Smooth muscle cell (in vitro differentiated cells): ENCODE results near the gene WTAP. TPM values are rescaled to one million over a fixed set of nuclear protein-coding genes. Genes with fewer than 3 reads are reported as not detected.

Source experiments
- DNase-seq: peaks from one replicate; lab custom pipeline; 2025; ENCODE audit not compliant: unreplicated experiment; lab: John Stamatoyannopoulos, UW
- H2AFZ ChIP-seq: fragments of 200-600 bp; sonication (generic); 2 replicates; pipeline ENCODE4 v1.6.0; 2016; ENCODE audit warnings: antibody characterized with exemption, low read depth, mild to moderate bottlenecking
- H3F3A ChIP-seq: fragments of 200-600 bp; sonication (generic); 2 replicates; pipeline ENCODE4 v1.6.0; 2017; ENCODE audit warnings: antibody characterized with exemption, low read depth
- H3K27ac ChIP-seq: fragments of 200-600 bp; sonication (generic); 2 replicates; pipeline ENCODE4 v1.5.1; 2016; ENCODE audit warnings: low read depth, mild to moderate bottlenecking
- H3K27me3 ChIP-seq: fragments of 200-600 bp; sonication (generic); 2 replicates; pipeline ENCODE4 v1.6.1; 2016; ENCODE audit warnings: low read depth, mild to moderate bottlenecking
- H3K36me3 ChIP-seq: fragments of 200-600 bp; sonication (generic); 2 replicates; pipeline ENCODE4 v1.5.1; 2016; ENCODE audit warnings: low read depth
- H3K4me1 ChIP-seq: fragments of 200-600 bp; sonication (generic); 2 replicates; pipeline ENCODE4 v1.5.1; 2016; ENCODE audit warnings: low read depth
- H3K4me2 ChIP-seq: fragments of 200-600 bp; sonication (generic); 2 replicates; pipeline ENCODE4 v1.6.0; 2016; ENCODE audit warnings: mild to moderate bottlenecking
- H3K4me3 ChIP-seq: fragments of 200-600 bp; sonication (generic); 2 replicates; pipeline ENCODE4 v1.5.1; 2016; ENCODE audit warnings: mild to moderate bottlenecking
- H3K79me2 ChIP-seq: fragments of 200-600 bp; sonication (generic); 2 replicates; pipeline ENCODE4 v1.6.0; 2016; ENCODE audit warnings: low read depth, mild to moderate bottlenecking
- H3K9ac ChIP-seq: fragments of 200-600 bp; sonication (generic); 2 replicates; pipeline ENCODE4 v1.6.0; 2016; ENCODE audit warnings: low read depth
- H3K9me3 ChIP-seq: fragments of 200-600 bp; sonication (generic); replicated peaks from 2 replicates; pipeline ENCODE4 v1.5.1; 2016; ENCODE audit warnings: low read depth
- H4K20me1 ChIP-seq: fragments of 200-600 bp; sonication (generic); 2 replicates; pipeline ENCODE4 v1.6.0; 2016; ENCODE audit warnings: low read depth
- WGBS: methylation state at CpG from one replicate; pipeline ENCODE4 v1.1.7; 2016; ENCODE audit warnings: low lambda C conversion rate; 5-methylcytosine and 5-hydroxymethylcytosine counted together
- polyA plus RNA-seq: library from polyadenylated mRNA; unstranded; fragments of >200 nt; fragmentation: Nextera tagmentation; extraction: Ambion mirVana; gene quantifications from 2 replicates; pipeline ENCODE4 v1.2.1, GENCODE V29; 2016
- total RNA-seq: library from RNA; depleted of rRNA; stranded (reverse); fragments of >200 nt; gene quantifications from 2 replicates; pipeline ENCODE4 v1.2.3, GENCODE V29; 2014
- TF ChIP-seq, protein P1 (sequence below): fragments of 200-600 bp; sonication (generic); IDR thresholded peaks from 2 replicates; pipeline ENCODE4 v1.5.1; 2017; ENCODE audit warnings: borderline replicate concordance, mild to moderate bottlenecking, antibody characterized with exemption; ENCODE audit not compliant: insufficient read depth, poor library complexity, severe bottlenecking

WTAP gene
- total and polyA plus RNA-seq, 2 experiments from 2014 or later: 39.4 to 90.2 TPM

DNA sequence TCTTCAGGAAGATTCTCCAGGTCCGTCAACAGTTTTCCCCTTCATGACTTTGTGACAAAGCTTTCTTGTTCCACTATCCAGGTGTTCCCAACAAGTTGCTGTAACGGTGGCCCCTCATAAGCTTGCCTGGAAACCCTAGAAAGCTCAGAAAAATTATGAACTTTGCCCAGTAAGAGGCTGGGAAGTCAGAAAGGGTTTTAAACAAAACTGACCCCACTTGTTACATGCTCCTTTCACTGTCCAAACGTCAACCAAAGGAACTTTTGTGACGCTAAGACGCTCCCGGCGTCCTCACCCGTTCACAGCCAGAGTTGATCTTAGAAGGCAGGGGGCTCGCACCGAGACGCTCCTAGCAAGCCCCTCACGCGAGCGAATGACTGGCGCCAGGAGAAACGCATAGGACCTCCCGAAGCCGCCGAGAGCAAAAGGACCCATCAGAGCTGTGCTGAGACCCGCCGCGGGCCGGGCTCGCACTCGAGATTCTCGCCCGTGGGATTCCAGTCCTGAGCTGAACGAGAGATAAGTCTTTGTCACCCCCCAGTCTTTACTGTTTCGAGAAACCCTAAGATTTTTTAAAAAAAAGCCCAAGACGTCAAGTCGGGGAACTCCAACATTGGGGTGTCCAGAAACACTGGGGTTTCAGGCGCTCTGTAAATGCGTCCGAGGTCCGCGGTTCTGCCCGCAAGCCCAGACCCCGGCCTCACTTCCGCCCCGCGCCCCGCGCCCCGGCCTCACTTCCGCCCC is 34.0 kb downstream of the WTAP start:
- WGBS: 8% methylated on average over 34 of the region's 45 CpGs
- no peaks in the 10 kb centered on the region for H3K9me3 ChIP-seq
- peak overlapping the region; percentile 91 for H3K27ac ChIP-seq
- peaks cover 20% of the 10 kb centered on the region for H3K79me2 ChIP-seq
- H3K36me3 ChIP-seq: peaks cover 8% of the 10 kb centered on the region
- H3K27me3 ChIP-seq: no peaks in the 10 kb centered on the region
- peak overlapping the region; percentile 88 for H3K9ac ChIP-seq
- peaks cover 27% of the 10 kb centered on the region for H3F3A ChIP-seq
- H3K4me2 ChIP-seq: peak overlapping the region; percentile 92
- TF ChIP-seq, protein P1, sequence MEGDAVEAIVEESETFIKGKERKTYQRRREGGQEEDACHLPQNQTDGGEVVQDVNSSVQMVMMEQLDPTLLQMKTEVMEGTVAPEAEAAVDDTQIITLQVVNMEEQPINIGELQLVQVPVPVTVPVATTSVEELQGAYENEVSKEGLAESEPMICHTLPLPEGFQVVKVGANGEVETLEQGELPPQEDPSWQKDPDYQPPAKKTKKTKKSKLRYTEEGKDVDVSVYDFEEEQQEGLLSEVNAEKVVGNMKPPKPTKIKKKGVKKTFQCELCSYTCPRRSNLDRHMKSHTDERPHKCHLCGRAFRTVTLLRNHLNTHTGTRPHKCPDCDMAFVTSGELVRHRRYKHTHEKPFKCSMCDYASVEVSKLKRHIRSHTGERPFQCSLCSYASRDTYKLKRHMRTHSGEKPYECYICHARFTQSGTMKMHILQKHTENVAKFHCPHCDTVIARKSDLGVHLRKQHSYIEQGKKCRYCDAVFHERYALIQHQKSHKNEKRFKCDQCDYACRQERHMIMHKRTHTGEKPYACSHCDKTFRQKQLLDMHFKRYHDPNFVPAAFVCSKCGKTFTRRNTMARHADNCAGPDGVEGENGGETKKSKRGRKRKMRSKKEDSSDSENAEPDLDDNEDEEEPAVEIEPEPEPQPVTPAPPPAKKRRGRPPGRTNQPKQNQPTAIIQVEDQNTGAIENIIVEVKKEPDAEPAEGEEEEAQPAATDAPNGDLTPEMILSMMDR: no peak
- DNase-seq: peak; percentile 64
- peak overlapping the region; percentile 85 for H3K4me3 ChIP-seq
- peaks cover 25% of the 10 kb centered on the region for H3K4me1 ChIP-seq
- peak overlapping the region; percentile 44 for H2AFZ ChIP-seq
- no peaks in the 10 kb centered on the region for H4K20me1 ChIP-seq

DNA sequence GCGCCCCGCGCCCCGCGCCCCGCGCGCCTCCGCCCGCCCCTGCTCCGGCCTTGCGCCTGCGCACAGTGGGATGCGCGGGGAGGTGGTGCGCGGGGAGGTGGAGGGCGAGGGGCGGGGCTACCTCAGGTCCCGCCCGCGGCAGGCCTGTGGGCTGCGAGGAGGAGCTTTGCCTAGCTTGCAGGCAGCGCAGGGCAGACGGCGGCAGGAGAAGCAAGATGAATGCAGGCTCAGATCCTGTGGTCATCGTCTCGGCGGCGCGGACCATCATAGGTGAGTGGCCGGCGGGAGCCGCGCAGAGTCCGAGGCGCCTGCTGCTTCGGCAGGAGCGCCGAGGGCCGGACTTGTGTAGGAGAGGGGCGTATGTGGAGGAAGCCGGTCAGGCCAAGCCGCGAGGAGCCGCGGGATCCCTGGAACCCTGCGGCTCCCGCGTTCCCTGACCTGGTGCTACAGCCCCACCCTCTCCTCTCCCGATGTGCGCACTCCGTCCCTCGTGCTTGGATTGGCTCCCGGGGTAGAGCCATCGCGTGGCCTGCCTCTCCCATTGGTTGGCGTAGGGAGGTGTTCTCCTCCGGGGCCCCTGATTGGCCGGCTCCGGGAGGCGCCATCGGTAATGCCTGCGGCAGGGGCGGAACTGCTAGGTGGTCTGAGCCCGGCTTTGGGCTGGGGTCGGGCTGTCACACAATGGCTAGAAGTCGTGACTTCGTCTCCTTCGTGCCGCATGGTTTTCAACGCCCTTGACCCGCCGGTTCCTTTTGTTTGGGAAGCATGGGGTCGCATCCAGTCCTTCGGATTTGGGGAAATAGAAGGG is 34.8 kb downstream of the WTAP start, which contains the start of gene ACAT2:
Gene ACAT2 (plus strand): TSS at position 173 of the 808 bp plus-strand sequence. CDS start 43 bp downstream, at position 216.
- DNase-seq: peak; percentile 87
- peak within 1 kb of the TSS; percentile 85 for H3K4me3 ChIP-seq
- peaks cover 20% of the 10 kb centered on the region for H3K79me2 ChIP-seq
- H3K4me1 ChIP-seq: peaks cover 25% of the 10 kb centered on the region
- peaks cover 13% of the 10 kb centered on the region for H3K36me3 ChIP-seq
- H3K9me3 ChIP-seq: no peaks in the 10 kb centered on the region
- H2AFZ ChIP-seq: peak within 1 kb of the TSS; percentile 44
- peak within 1 kb of the TSS; percentile 88 for H3K9ac ChIP-seq
- peaks cover 27% of the 10 kb centered on the region for H3F3A ChIP-seq
- peak within 1 kb of the TSS; percentile 91 for H3K27ac ChIP-seq
- peak within 1 kb of the TSS; percentile 92 for H3K4me2 ChIP-seq
- TF ChIP-seq, protein P1: no peak
- WGBS: under 1% methylated on average over 52 of the region's 76 CpGs
- H3K27me3 ChIP-seq: no peaks in the 10 kb centered on the region
- H4K20me1 ChIP-seq: no peaks in the 10 kb centered on the region

DNA sequence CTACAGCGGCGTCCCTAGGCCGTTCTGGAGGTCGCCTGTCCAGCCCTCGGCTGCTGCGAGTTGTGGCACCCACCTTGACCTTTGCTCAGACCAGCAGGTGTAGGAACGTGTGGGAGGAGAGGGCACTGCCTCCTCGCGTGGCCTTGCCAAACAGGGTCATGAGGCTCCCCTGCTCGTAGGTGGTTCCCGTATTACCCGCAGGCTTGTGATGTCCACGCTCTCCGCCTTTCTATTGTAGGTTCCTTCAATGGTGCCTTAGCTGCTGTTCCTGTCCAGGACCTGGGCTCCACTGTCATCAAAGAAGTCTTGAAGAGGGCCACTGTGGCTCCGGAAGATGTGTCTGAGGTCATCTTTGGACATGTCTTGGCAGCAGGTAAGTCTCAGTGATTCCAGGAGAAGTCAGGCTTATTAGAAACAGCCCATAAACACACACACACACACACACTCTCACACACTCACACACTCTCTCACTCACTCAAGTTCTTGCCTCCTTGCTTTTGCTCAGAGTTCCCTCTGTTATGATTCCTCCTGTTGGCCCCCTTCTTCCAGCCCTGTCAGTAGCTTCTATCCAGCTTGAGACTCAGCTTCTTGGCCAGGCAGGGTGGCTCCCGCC is 35.5 kb downstream of the WTAP start:
- Histone ChIP-seq H3K27me3 (no peaks in the 10 kb centered on the region), H3K79me2 (peaks cover 20% of the 10 kb centered on the region), H3F3A (peaks cover 27% of the 10 kb centered on the region), H3K9ac (peak overlapping the region; percentile 51), H4K20me1 (no peaks in the 10 kb centered on the region), H3K27ac (peak overlapping the region; percentile 91), H3K4me3 (peak overlapping the region; percentile 85), H3K36me3 (peaks cover 20% of the 10 kb centered on the region), H3K4me1 (peaks cover 25% of the 10 kb centered on the region), H3K4me2 (peak overlapping the region; percentile 92), H2AFZ (no peak overlapping the region), H3K9me3 (no peaks in the 10 kb centered on the region)
- no peak for DNase-seq
- WGBS: 26% methylated on average over 16 of the region's 16 CpGs
- TF ChIP-seq, protein P1: no peak
